Measurements from ENCODE around the gene LEF1. TPM values are rescaled to one million over a fixed set of nuclear protein-coding genes. Genes with fewer than 3 reads are reported as not detected.

LEF1 gene
- total and polyA plus RNA-seq, 2 donors (not counting 1 experiment from before 2014, with no cell fraction given), result 2.4 to 5.1 TPM

DNA sequence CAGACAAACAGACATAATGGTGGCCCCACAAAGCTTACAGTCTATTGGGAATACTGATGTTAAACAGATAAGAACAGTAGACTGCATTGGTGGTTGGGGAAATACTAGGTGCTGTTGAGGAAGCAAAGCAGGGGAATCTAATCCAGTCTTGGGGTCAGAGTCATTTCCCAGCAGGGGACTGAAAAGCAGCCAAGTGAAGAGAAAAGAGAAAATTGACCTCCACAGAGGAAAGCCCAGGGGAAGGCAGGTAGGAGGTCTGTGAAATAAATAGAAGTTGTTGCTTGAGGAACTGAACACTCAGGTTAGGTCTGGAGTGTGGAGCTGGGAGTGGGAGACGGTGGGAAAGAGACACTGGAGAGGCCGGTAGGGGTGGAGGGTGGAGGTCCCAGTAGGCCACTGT is 33.0 kb upstream of the LEF1 start:
- no CpG with 5 or more reads among the region's 2 CpGs for WGBS (ENCODE audit: insufficient coverage)
- DNase-seq, result no peak

DNA sequence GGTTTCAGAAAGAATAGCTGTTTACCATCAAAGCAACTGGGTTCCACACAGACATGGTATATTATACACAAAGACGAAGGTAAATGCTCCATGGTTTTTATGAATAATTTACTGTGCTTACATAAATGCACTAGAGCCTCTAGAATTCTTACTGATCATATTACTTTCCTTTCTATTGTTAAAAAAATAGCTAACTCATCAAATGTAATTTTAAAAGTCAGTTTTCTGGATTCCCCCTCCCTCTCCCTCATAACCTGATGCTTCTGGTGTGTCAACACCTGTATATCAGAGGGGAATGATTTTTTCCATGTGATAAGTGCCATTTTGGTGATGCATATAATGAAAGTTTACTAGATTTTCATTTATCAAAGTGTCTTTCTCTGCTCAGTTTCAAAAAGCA is 31.1 kb upstream of the LEF1 start:
- TF ChIP-seq, protein P1, sequence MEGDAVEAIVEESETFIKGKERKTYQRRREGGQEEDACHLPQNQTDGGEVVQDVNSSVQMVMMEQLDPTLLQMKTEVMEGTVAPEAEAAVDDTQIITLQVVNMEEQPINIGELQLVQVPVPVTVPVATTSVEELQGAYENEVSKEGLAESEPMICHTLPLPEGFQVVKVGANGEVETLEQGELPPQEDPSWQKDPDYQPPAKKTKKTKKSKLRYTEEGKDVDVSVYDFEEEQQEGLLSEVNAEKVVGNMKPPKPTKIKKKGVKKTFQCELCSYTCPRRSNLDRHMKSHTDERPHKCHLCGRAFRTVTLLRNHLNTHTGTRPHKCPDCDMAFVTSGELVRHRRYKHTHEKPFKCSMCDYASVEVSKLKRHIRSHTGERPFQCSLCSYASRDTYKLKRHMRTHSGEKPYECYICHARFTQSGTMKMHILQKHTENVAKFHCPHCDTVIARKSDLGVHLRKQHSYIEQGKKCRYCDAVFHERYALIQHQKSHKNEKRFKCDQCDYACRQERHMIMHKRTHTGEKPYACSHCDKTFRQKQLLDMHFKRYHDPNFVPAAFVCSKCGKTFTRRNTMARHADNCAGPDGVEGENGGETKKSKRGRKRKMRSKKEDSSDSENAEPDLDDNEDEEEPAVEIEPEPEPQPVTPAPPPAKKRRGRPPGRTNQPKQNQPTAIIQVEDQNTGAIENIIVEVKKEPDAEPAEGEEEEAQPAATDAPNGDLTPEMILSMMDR (IDR thresholded peaks at IDR 0.05), result no peak
- no peak for TF ChIP-seq EZH2 (IDR thresholded peaks at IDR 0.05; ENCODE audit: borderline replicate concordance, insufficient read depth, low read depth, low read length, poor library complexity, severe bottlenecking)
- WGBS (ENCODE audit: insufficient coverage), result no CpG with 5 or more reads among the region's 1 CpG
- Histone ChIP-seq H3K27me3 (replicated peaks in 1 of 4; ENCODE audit: control extremely low read depth in 1 of 4, control insufficient read depth in 3 of 4, insufficient read depth in 4 of 4, low read length in 3 of 4) (no peaks in the 10 kb centered on the region), H3K4me3 (ENCODE audit: control extremely low read depth in 1 of 5, extremely low read depth in 1 of 5, insufficient read depth in 1 of 5, low read depth in 2 of 5, low read length in 4 of 5) (no peak overlapping the region), H3K9ac (ENCODE audit: low read length) (no peak overlapping the region), H3K9me3 (ENCODE audit: control extremely low read depth in 1 of 3, control insufficient read depth in 2 of 3, insufficient read depth in 1 of 3, low read length in 2 of 3) (no peaks in the 10 kb centered on the region), H3K4me2 (replicated peaks; ENCODE audit: low read depth, low read length, poor library complexity, severe bottlenecking) (no peak overlapping the region), H3K27ac (ENCODE audit: low read length in 2 of 2) (no peak overlapping the region), H4K20me1 (ENCODE audit: control insufficient read depth, insufficient read depth, low read length, poor library complexity, severe bottlenecking) (no peaks in the 10 kb centered on the region), H2AFZ (ENCODE audit: insufficient read depth, low read depth, low read length, poor library complexity, severe bottlenecking) (no peak overlapping the region), H3K36me3 (replicated peaks in 1 of 2; ENCODE audit: control extremely low read depth in 1 of 2, control insufficient read depth in 1 of 2, extremely low read depth in 1 of 2, insufficient read depth in 2 of 2, low read length in 1 of 2) (no peaks in the 10 kb centered on the region), H3K79me2 (ENCODE audit: control insufficient read depth, insufficient read depth, low read length) (no peaks in the 10 kb centered on the region), H3K4me1 (ENCODE audit: control insufficient read depth in 2 of 2, insufficient read depth in 2 of 2, low read length in 2 of 2) (no peaks in the 10 kb centered on the region)
- intact Hi-C loops (cut with micrococcal nuclease), result no loop called here
- ChIA-PET POLR2A (no interaction called here), CTCF (no interaction called here)
- H3K4me1 Mint-ChIP-seq, result no peaks in the 10 kb centered on the region
- no peak overlapping the region for H3K27ac Mint-ChIP-seq
- no peak overlapping the region for H3K4me3 Mint-ChIP-seq
- ATAC-seq (ENCODE audit: low read depth), result no peak
- no peak for DNase-seq
- no peaks in the 10 kb centered on the region for H3K9me3 Mint-ChIP-seq (ENCODE audit: insufficient read depth)
- H3K27me3 Mint-ChIP-seq, result peaks cover 12% of the 10 kb centered on the region

More for the DNA sequence above, 33.0 kb upstream of the LEF1 start:
- POLR2A ChIA-PET, result no interaction called here
- no peaks in the 10 kb centered on the region for H3K9me3 ChIP-seq (ENCODE audit: control extremely low read depth in 1 of 3, control insufficient read depth in 2 of 3, insufficient read depth in 1 of 3, low read length in 2 of 3)
- no peaks in the 10 kb centered on the region for H3K36me3 ChIP-seq (replicated peaks in 1 of 2; ENCODE audit: control extremely low read depth in 1 of 2, control insufficient read depth in 1 of 2, extremely low read depth in 1 of 2, insufficient read depth in 2 of 2, low read length in 1 of 2)
- no peak overlapping the region for H2AFZ ChIP-seq (ENCODE audit: insufficient read depth, low read depth, low read length, poor library complexity, severe bottlenecking)
- H3K79me2 ChIP-seq (ENCODE audit: control insufficient read depth, insufficient read depth, low read length), result no peaks in the 10 kb centered on the region
- no peak overlapping the region for H3K27ac ChIP-seq (ENCODE audit: low read length in 2 of 2)
- no peak for ATAC-seq (ENCODE audit: low read depth)
- peaks cover 15% of the 10 kb centered on the region for H3K27me3 Mint-ChIP-seq
- no peaks in the 10 kb centered on the region for H3K9me3 Mint-ChIP-seq (ENCODE audit: insufficient read depth)
- no peak overlapping the region for H3K9ac ChIP-seq (ENCODE audit: low read length)
- CTCF ChIA-PET, result no interaction called here
- H3K4me2 ChIP-seq (replicated peaks; ENCODE audit: low read depth, low read length, poor library complexity, severe bottlenecking), result no peak overlapping the region
- no peaks in the 10 kb centered on the region for H3K4me1 Mint-ChIP-seq
- TF ChIP-seq, protein P1 (IDR thresholded peaks at IDR 0.05), result no peak
- TF ChIP-seq EZH2 (IDR thresholded peaks at IDR 0.05; ENCODE audit: borderline replicate concordance, insufficient read depth, low read depth, low read length, poor library complexity, severe bottlenecking), result no peak
- H4K20me1 ChIP-seq (ENCODE audit: control insufficient read depth, insufficient read depth, low read length, poor library complexity, severe bottlenecking), result no peaks in the 10 kb centered on the region
- H3K4me3 ChIP-seq (ENCODE audit: control extremely low read depth in 1 of 5, extremely low read depth in 1 of 5, insufficient read depth in 1 of 5, low read depth in 2 of 5, low read length in 4 of 5), result no peak overlapping the region
- H3K27ac Mint-ChIP-seq, result no peak overlapping the region
- no peaks in the 10 kb centered on the region for H3K4me1 ChIP-seq (ENCODE audit: control insufficient read depth in 2 of 2, insufficient read depth in 2 of 2, low read length in 2 of 2)
- H3K4me3 Mint-ChIP-seq, result no peak overlapping the region
- intact Hi-C loops (cut with micrococcal nuclease), result no loop called here
- H3K27me3 ChIP-seq (replicated peaks in 1 of 4; ENCODE audit: control extremely low read depth in 1 of 4, control insufficient read depth in 3 of 4, insufficient read depth in 4 of 4, low read length in 3 of 4), result no peaks in the 10 kb centered on the region

All from B cell (primary cell).